Peyer's patch (tissue), 4 donors: ENCODE measurements around the gene AMBRA1.

Experiments used
- POLR2A ChIP-seq, 2 donors: fragments of 450-650 bp; IDR thresholded peaks; one replicate each; pipeline ENCODE4 v1.5.1; 2017; ENCODE audit warnings: antibody characterized with exemption in 2 of 2, mild to moderate bottlenecking in 2 of 2, moderate library complexity in 2 of 2
- TF ChIP-seq, protein P1 (sequence below), 6 experiments: fragments of 450-650 bp in 4 of 6; fragments of 200-600 bp in 2 of 6; sonication (generic) in 1 of 6; IDR thresholded peaks; one replicate each; pipeline ENCODE4 v1.5.1; 2017 to 2019; ENCODE audit warnings: antibody characterized with exemption in 6 of 6, mild to moderate bottlenecking in 3 of 6, moderate library complexity in 1 of 6

DNA sequence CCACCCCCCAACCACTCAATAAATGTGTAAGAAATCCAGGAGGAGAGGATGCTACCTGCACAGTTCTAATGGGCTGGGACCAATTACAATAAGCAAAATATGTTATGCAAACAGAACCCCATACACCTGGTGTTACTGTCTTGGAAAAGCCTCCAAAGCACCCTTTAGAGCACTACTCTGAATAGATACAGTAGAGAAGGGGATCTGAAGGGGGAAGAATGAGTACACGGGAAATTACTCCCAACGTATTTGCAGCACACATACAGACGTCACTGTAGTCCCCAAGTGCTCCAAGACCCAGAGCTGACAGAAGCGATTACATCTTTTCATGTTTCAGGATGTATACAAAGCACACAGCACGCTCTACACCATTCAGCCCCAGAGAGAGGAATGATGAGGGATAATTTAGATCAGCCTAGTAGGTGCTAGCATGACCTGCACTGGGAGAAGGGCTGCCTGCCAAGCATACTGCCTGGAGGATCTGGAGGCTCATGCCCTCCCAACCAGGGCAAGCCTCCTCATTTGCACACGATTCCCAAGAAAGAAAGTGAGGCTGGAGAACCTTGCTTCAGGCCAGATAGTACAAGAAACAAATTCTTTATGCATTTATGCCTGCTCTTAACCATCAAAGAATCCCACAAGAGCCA, 63.8 kb downstream of the AMBRA1 start:
- TF ChIP-seq, protein P1, sequence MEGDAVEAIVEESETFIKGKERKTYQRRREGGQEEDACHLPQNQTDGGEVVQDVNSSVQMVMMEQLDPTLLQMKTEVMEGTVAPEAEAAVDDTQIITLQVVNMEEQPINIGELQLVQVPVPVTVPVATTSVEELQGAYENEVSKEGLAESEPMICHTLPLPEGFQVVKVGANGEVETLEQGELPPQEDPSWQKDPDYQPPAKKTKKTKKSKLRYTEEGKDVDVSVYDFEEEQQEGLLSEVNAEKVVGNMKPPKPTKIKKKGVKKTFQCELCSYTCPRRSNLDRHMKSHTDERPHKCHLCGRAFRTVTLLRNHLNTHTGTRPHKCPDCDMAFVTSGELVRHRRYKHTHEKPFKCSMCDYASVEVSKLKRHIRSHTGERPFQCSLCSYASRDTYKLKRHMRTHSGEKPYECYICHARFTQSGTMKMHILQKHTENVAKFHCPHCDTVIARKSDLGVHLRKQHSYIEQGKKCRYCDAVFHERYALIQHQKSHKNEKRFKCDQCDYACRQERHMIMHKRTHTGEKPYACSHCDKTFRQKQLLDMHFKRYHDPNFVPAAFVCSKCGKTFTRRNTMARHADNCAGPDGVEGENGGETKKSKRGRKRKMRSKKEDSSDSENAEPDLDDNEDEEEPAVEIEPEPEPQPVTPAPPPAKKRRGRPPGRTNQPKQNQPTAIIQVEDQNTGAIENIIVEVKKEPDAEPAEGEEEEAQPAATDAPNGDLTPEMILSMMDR (IDR thresholded peaks at IDR 0.05) = no peak
- TF ChIP-seq POLR2A (IDR thresholded peaks at IDR 0.05) = no peak
